SH-SY5Y (cell line): Measurements from ENCODE around the gene BTBD9.

ENCODE experiments used
- GATA2 ChIP-seq: IDR thresholded peaks from 2 replicates; pipeline ENCODE4 v1.6.1; 2011; ENCODE audit warnings: mild to moderate bottlenecking, low read depth, low read length
- GATA3 ChIP-seq: IDR thresholded peaks from 2 replicates; pipeline ENCODE4 v1.6.1; 2011; ENCODE audit warnings: low read depth, mild to moderate bottlenecking, low read length, moderate library complexity

DNA sequence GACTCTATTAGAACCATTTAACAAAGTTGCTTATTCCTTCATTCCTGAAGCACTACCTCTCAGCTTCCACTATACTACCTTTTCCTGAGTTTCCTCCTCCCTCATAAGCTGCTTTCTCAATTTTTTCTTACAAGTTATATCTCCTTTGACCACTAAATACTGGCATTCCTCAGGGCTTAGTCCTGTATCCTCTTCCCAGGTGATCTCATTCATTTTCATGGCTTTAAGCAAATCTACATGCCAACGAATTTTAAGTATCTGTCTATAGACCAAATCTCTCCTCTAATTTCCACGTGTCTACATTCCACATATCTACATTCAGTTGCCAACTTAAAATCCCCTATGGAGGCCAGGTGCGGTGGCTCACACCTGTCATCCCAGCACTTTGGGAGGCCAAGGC is 134.7 kb downstream of the BTBD9 start:
- TF ChIP-seq GATA2 (no peak), GATA3 (no peak)
